DND-41 (cell line): ENCODE measurements around the gene ARAP1.

ENCODE experiments used
- EZH2 ChIP-seq: IDR thresholded peaks from 3 replicates; pipeline ENCODE4 v1.6.1; 2012; ENCODE audit warnings: borderline replicate concordance, low read depth, mild to moderate bottlenecking, moderate library complexity, low read length, inconsistent platforms; ENCODE audit not compliant: severe bottlenecking
- TF ChIP-seq, protein P1 (sequence below): IDR thresholded peaks from 2 replicates; pipeline ENCODE4 v1.5.1; 2012; ENCODE audit warnings: borderline replicate concordance, low read length, moderate library complexity, mild to moderate bottlenecking; ENCODE audit not compliant: poor library complexity, severe bottlenecking; ENCODE audit errors: extremely low read depth

DNA sequence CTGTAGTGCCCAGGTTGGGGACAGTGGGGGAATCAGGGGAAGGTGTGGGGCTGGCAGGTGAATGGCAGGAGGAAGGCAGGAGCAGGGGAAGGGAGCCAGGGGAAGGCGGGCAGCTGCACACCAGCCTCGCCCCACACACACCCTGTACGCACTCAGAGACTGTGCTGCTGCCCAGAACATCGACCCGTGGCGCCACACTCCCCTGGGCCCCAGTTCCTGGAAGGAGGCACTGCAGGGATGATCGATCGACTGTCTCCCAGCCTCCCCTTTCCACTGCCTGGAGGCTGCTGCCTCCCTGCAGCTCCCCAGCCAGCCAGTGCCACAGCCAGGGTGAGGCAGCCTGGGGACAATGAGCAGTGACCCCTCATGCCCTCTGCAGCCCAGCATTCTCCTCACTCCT is 97.2 kb downstream of the ARAP1 start:
- TF ChIP-seq, protein P1, sequence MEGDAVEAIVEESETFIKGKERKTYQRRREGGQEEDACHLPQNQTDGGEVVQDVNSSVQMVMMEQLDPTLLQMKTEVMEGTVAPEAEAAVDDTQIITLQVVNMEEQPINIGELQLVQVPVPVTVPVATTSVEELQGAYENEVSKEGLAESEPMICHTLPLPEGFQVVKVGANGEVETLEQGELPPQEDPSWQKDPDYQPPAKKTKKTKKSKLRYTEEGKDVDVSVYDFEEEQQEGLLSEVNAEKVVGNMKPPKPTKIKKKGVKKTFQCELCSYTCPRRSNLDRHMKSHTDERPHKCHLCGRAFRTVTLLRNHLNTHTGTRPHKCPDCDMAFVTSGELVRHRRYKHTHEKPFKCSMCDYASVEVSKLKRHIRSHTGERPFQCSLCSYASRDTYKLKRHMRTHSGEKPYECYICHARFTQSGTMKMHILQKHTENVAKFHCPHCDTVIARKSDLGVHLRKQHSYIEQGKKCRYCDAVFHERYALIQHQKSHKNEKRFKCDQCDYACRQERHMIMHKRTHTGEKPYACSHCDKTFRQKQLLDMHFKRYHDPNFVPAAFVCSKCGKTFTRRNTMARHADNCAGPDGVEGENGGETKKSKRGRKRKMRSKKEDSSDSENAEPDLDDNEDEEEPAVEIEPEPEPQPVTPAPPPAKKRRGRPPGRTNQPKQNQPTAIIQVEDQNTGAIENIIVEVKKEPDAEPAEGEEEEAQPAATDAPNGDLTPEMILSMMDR, result no peak
- no peak for TF ChIP-seq EZH2
